ENCODE results near the gene LIX1L.
"Not testable (repeated sequence)": the region's sequence is repeated elsewhere in the genome, so short reads cannot be mapped to it uniquely, and the experiment has no call there.

Gene LIX1L

GRCh38 chr1:145944532-145944931 lies 13.3 kb downstream of the LIX1L start:
- DNase-seq (ENCODE audit: low read depth, low spot score) = no peak
- H3K27ac ChIP-seq = no peak overlapping the region

DNA sequence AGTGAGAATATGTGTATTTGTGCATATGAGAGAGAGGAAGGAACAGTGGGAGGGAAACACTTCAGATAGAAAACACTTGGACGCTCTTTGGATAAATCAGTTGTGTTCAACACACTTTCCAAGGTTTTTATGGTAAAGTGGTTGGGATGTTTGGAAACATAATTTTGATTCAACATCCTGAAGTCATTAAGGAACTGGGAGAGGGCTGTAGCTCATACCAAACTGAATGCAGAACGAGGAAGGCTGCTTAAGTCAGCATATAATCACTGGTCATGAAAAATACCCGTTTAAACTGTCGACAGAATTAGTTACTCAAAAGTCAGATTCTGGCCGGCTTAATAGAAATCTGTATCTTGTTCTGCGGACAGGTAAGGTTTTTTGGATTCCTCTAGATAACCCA lies 14.9 kb downstream of the LIX1L start:
- H3K27ac ChIP-seq = no peak overlapping the region
- DNase-seq (ENCODE audit: low read depth, low spot score) = no peak

- DNase-seq (ENCODE audit: low read depth, low spot score) = no peak
- H3K27ac ChIP-seq = no peak overlapping the region
These were observed 15.4 kb downstream of the LIX1L start for GRCh38 chr1:145942405-145942804.

DNA sequence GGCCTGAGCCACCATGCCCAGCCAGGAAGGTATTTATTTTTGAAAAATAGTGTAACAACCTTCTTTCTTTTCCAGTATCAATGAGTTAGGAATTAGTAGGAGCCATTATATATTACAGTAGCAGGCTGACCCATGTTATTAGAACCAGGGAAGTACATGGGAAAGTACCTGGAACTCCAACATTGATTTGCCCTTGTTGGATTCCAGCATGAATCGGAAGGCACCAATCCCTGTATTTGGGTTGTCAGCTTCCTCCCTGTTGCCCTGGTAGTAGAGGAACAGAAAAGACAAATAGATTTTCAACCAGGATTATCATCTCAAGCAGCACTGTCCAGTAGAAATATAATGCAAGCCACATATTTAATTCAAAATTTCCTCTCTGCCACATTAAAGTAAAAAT lies 20.4 kb downstream of the LIX1L start:
- no peak for DNase-seq (ENCODE audit: low read depth, low spot score)
- H3K27ac ChIP-seq = no peak overlapping the region

DNA sequence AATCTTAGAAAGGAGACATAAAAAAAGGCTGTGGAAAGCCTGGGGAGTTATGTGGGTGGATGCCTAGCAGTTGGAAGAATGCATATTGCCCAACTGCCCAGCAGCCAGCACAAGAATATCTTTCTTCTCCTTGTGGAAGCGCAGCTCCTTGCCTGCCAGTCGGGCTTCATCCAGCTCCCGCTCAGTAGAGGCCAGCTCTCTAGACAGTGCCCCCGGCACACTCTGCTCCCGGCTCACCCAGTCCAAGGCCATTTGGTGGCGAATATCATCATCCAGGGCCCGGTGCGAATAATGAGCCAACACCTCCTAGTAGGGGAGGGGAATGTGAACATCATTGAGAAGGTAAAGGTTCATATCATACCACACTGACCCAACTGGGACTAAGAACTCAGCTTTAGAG lies 21.6 kb downstream of the LIX1L start:
- DNase-seq (ENCODE audit: low read depth, low spot score) = no peak
- no peak overlapping the region for H3K27ac ChIP-seq

GRCh38 chr1:145935708-145936107 lies 22.1 kb downstream of the LIX1L start:
- no peak for DNase-seq (ENCODE audit: low read depth, low spot score)
- H3K27ac ChIP-seq = no peak overlapping the region

GRCh38 chr1:145932522-145933009 lies 25.3 kb downstream of the LIX1L start:
- not testable (repeated sequence) for H3K27ac ChIP-seq; DNase-seq (ENCODE audit: low read depth, low spot score)

- no peak for DNase-seq (ENCODE audit: low read depth, low spot score)
- H3K27ac ChIP-seq = peak overlapping the region; percentile 78
These were observed 29.7 kb downstream of the LIX1L start for GRCh38 chr1:145927916-145928643.

GRCh38 chr1:145927063-145927886 lies 30.5 kb downstream of the LIX1L start, which contains the start of gene RBM8A:
Gene RBM8A (minus strand): TSS chr1:145927484. CDS start chr1:145927426, 58 bp downstream.
- peak within 1 kb of the TSS; percentile 78 for H3K27ac ChIP-seq
- peak; percentile 92 for DNase-seq (ENCODE audit: low read depth, low spot score)

GRCh38 chr1:145926686-145927062 lies 31.1 kb downstream of the LIX1L start:
- no peak for DNase-seq (ENCODE audit: low read depth, low spot score)

DNA sequence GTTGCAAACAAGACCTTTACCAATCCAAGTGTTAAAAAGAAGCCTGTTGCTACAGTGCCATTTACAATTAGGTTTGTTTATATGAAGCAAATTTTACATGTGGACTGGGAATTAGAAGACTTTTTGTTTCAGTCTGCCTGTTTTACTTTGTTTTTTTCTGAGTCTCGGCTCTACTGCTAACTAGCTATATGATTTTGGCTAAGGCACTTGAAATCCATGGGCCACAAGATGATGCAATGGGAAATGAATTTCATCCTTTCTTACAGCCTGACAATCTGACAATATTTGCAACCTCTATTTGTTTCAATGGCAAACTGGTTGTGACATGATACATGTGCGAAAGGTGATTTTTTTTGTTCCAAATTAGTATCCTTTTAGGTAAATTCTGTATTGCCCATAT lies 35.6 kb downstream of the LIX1L start:
- DNase-seq (ENCODE audit: low read depth, low spot score) = no peak
- H3K27ac ChIP-seq = peak overlapping the region; percentile 18

More at GRCh38 chr1:145926686-145927062, 31.1 kb downstream of the LIX1L start:
- H3K27ac ChIP-seq = peak overlapping the region; percentile 78

DNA sequence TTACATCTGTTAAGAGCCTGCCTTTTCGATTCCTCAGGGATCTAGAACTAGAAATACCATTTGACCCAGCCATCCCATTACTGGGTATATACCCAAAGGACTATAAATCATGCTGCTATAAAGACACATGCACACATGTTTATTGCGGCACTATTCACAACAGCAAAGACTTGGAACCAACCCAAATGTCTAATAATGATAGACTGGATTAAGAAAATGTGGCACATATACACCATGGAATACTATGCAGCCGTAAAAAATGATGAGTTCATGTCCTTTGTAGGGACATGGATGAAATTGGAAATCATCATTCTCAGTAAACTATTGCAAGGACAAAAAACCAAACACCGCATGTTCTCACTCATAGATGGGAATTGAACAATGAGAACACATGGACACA lies 37.5 kb downstream of the LIX1L start:
- not testable (repeated sequence) for H3K27ac ChIP-seq; DNase-seq (ENCODE audit: low read depth, low spot score)

- DNase-seq (ENCODE audit: low read depth, low spot score) = no peak
- H3K27ac ChIP-seq = peak overlapping the region; percentile 82
These were observed 38.6 kb downstream of the LIX1L start for GRCh38 chr1:145918992-145919939.

DNA sequence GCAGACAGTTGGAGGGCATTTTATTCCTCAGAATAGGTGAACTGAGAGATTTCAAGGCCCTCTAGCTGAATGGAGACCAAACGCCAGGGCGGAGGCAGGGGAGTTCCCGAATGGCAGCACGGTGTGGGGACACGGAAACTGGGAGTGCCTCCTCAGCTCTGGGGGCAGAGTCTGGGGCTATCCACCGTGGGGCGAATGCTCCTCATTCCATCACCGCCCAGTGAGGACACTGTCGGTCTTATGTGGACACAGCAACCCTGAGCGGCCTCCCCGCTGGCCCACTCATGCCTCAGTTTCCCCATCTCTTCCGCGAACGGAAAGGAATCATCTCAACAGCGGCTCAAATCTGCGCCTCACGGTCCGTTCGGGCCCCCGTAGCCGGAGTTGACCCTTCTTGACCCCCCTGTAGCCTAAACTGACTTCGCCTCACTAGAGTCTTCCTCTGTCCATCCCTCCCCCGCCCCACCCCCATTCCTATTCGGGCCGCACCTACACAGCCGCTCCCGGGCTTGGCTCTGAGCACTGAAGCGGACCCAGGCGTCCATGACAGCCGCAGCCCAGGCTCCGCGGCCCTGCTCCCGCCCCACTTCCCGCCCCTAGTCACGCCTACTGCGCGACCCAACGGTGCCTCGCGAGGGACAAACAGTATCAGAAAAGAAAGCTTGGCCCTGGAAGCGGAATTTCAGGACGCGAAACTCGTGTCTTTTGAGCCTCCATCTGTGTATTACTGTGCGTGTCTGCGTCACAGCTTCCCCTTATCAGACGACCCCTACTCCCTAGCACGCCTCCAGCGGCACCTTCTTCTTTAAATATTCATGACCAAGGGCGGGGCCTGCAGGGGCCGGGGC lies 39.4 kb downstream of the LIX1L start, which contains the start of gene PEX11B:
Gene PEX11B, minus strand, starts transcription at position 574 of the 848 bp plus-strand sequence. Its CDS starts 29 bp downstream, at position 545.
- DNase-seq (ENCODE audit: low read depth, low spot score) = peak; percentile 65
- H3K27ac ChIP-seq = peak within 1 kb of the TSS; percentile 82

DNA sequence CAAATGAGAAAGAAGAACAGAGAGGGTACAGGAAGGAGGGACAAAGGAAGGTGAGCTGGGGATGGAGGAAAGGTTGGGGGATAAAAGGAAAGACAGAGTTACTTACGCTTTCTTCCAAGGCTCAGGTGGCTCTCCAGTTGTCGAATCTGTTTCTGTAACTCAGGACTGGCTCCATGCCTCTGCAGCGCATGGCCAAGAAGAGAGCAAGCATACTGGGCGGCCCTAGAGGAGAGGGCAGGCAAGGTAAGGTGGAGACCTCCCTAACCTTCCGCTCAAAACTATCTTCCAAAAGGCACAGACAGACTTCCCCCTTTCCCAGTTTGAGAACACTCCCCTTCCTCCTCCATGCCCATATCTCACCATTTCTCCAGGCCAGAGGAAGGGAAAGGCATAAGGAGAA lies 40.2 kb downstream of the LIX1L start:
- H3K27ac ChIP-seq = peak overlapping the region; percentile 82

DNA sequence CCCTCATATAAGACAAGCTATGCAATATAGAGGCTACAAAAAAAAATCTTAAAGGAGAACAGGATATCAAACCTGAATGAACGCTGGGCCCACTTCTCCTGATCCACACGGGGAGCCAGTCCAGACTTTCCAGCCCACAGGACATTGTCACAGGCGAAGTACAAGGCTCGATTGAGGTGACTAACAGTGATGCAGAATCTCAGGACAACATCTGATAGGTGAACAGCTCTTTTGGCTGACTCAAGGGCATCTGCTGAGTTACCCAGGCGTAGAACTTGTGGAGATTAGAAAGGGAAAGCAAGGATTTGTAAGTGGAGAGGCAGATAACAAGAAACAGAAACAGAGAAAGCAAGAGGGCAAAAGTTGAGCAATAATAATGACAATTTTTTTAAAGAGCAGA lies 41.1 kb downstream of the LIX1L start:
- no peak for DNase-seq (ENCODE audit: low read depth, low spot score)
- no peak overlapping the region for H3K27ac ChIP-seq

More for the DNA sequence above, 40.2 kb downstream of the LIX1L start:
- DNase-seq (ENCODE audit: low read depth, low spot score) = no peak

GRCh38 chr1:145912128-145912641 lies 45.6 kb downstream of the LIX1L start:
- H3K27ac ChIP-seq = no peak overlapping the region

GRCh38 chr1:145908653-145909052 lies 49.2 kb downstream of the LIX1L start:
- no peak for DNase-seq (ENCODE audit: low read depth, low spot score)
- H3K27ac ChIP-seq = no peak overlapping the region

More at GRCh38 chr1:145912128-145912641, 45.6 kb downstream of the LIX1L start:
- no peak for DNase-seq (ENCODE audit: low read depth, low spot score)
